GM20000 (cell line): ENCODE results near the gene CRIM1.
A peak's percentile ranks its signal among the peaks of the same experiment; 100 is the strongest.

Experiments used
- DNase-seq: peaks from one replicate; pipeline ENCODE4 v3.0.0; 2012; ENCODE audit warnings: low spot score
- TF ChIP-seq, protein P1 (sequence below): IDR thresholded peaks from 2 replicates; pipeline ENCODE4 v1.5.1; 2012; ENCODE audit warnings: mild to moderate bottlenecking, control low read depth; ENCODE audit errors: extremely low read depth, missing control alignments

CRIM1 gene

DNA sequence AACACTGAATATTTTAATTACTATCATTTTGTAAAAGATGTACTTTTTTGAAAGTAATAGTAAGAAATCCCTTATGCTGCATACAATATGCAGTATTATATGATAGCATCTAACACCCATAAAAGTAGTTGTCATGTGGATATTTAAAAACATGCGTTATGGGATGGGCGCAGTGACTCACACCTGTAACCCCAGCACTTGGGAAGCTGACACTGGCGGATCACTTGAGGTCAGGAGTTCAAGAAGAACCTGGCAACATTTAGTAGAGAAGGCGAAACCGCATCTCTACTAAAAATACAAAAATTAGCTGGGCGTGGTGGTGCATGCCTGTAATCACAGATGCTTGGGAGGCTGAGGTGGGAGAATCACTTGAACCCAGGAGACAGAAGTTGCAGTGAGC, 153.5 kb downstream of the CRIM1 start:
- TF ChIP-seq, protein P1, sequence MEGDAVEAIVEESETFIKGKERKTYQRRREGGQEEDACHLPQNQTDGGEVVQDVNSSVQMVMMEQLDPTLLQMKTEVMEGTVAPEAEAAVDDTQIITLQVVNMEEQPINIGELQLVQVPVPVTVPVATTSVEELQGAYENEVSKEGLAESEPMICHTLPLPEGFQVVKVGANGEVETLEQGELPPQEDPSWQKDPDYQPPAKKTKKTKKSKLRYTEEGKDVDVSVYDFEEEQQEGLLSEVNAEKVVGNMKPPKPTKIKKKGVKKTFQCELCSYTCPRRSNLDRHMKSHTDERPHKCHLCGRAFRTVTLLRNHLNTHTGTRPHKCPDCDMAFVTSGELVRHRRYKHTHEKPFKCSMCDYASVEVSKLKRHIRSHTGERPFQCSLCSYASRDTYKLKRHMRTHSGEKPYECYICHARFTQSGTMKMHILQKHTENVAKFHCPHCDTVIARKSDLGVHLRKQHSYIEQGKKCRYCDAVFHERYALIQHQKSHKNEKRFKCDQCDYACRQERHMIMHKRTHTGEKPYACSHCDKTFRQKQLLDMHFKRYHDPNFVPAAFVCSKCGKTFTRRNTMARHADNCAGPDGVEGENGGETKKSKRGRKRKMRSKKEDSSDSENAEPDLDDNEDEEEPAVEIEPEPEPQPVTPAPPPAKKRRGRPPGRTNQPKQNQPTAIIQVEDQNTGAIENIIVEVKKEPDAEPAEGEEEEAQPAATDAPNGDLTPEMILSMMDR: no peak
- no peak for DNase-seq

DNA sequence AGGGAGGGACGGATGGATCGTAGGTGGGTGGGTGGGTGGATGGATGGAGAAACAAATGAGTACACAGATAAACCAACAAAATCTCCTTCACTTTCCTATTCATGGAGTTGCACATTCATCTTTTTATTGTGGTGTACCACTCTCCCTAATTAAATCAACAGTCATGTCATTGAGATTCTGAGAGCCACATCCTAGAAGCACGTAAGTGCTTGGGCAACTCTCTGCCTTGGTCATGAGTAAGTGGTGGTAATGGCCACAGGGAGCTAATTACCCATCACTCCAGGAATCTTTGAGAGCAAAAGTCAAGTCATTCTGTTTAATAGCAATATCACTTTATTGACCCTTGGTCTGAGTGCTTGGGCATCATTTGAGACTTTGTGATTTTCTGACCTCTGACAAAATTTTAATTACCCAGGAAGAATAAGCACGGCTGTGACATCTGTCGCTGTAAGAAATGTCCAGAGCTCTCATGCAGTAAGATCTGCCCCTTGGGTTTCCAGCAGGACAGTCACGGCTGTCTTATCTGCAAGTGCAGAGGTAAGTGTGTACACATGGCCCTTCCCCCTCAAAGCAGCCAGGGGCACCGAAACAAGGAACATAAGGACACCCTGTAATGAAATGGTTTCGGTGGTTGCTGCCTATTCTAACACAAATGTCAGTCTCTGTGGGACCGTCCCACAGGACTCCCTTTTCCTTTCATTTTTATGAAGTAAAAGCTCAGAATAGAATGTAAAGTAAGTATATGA, 156.5 kb downstream of the CRIM1 start:
- TF ChIP-seq, protein P1: no peak
- DNase-seq: peak; percentile 9

GRCh38 chr2:36512705-36513104, 157.1 kb downstream of the CRIM1 start:
- TF ChIP-seq, protein P1: no peak
- DNase-seq: no peak

GRCh38 chr2:36513661-36514060, 158.1 kb downstream of the CRIM1 start:
- TF ChIP-seq, protein P1: no peak
- no peak for DNase-seq

DNA sequence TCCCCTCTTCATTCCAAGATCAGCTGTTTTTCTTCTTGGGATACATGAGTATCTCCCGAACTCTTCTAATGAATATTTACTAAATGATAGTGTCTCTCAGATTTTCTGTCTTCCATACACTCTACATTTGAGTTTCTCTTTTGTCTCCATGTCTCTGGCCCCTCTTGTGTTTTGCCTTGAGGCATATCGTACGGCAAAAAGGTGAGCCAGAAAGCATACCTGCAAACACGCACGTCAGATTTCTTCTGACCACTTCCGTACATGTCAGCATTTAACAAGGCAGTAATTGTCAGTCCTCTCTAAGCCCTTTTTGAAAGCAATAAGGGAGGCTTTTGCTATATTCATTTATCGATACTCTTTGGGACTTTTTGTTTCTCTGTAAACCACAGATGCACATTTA, 160.0 kb downstream of the CRIM1 start:
- no peak for DNase-seq
- TF ChIP-seq, protein P1: no peak

GRCh38 chr2:36516136-36516870, 160.7 kb downstream of the CRIM1 start:
- TF ChIP-seq, protein P1: no peak
- DNase-seq: no peak

- no peak for DNase-seq
- TF ChIP-seq, protein P1: no peak
Observed at GRCh38 chr2:36520431-36520830, 164.9 kb downstream of the CRIM1 start.
